MM.1S (cell line): ENCODE measurements around the gene SEC16B.

Experiments
- DNase-seq: peaks from one replicate; pipeline ENCODE4 v3.0.0-alpha.2; 2015
- H2AFZ ChIP-seq: fragments of 300-600 bp; sonication (generic); 2 replicates; pipeline ENCODE4 v1.6.0; 2016; ENCODE audit warnings: antibody characterized with exemption, low read length
- H3F3A ChIP-seq: fragments of 300-600 bp; sonication (generic); 2 replicates; pipeline ENCODE4 v1.6.1; 2016; ENCODE audit warnings: mild to moderate bottlenecking, antibody characterized with exemption, low read length, moderate library complexity, mixed read lengths; ENCODE audit not compliant: insufficient read depth
- H3K27ac ChIP-seq: fragments of 300-600 bp; sonication (generic); 2 replicates; pipeline ENCODE4 v1.5.1; 2016; ENCODE audit warnings: mild to moderate bottlenecking, low read length
- H3K27me3 ChIP-seq: fragments of 300-600 bp; sonication (generic); replicated peaks from 2 replicates; pipeline ENCODE4 v1.6.0; 2016; ENCODE audit warnings: low read length; ENCODE audit not compliant: insufficient read depth
- H3K36me3 ChIP-seq: fragments of 300-600 bp; sonication (generic); replicated peaks from 2 replicates; pipeline ENCODE4 v1.6.1; 2016; ENCODE audit warnings: mild to moderate bottlenecking, low read length, mixed read lengths; ENCODE audit not compliant: insufficient read depth
- H3K4me1 ChIP-seq: fragments of 300-600 bp; sonication (generic); 2 replicates; pipeline ENCODE4 v1.6.1; 2016; ENCODE audit warnings: low read length, mixed read lengths
- H3K4me2 ChIP-seq: fragments of 300-600 bp; sonication (generic); 2 replicates; pipeline ENCODE4 v1.6.0; 2016; ENCODE audit warnings: low read depth, low read length
- H3K4me3 ChIP-seq: fragments of 300-600 bp; sonication (generic); 2 replicates; pipeline ENCODE4 v1.5.1; 2016; ENCODE audit warnings: low read length, mixed read lengths
- H3K79me2 ChIP-seq: fragments of 300-600 bp; sonication (generic); 2 replicates; pipeline ENCODE4 v1.6.1; 2016; ENCODE audit warnings: mixed run types, low read length, mixed read lengths
- H3K9ac ChIP-seq: fragments of 300-600 bp; sonication (generic); 2 replicates; pipeline ENCODE4 v1.6.1; 2016; ENCODE audit warnings: low read length, mixed read lengths
- H3K9me2 ChIP-seq: fragments of 300-600 bp; sonication (generic); replicated peaks from 2 replicates; pipeline ENCODE4 v1.6.1; 2016; ENCODE audit warnings: mild to moderate bottlenecking, low read length, mixed read lengths; ENCODE audit not compliant: insufficient read depth
- H3K9me3 ChIP-seq: fragments of 300-600 bp; sonication (generic); replicated peaks from 2 replicates; pipeline ENCODE4 v1.6.1; 2016; ENCODE audit warnings: mild to moderate bottlenecking, low read length, mixed read lengths; ENCODE audit not compliant: insufficient read depth
- H4K20me1 ChIP-seq: fragments of 300-600 bp; sonication (generic); 2 replicates; pipeline ENCODE4 v1.6.1; 2016; ENCODE audit warnings: mild to moderate bottlenecking, low read length, moderate library complexity, mixed read lengths; ENCODE audit not compliant: insufficient read depth
- CTCF ChIP-seq: fragments of 300-600 bp; sonication (generic); IDR thresholded peaks from 2 replicates; pipeline ENCODE4 v1.5.1; 2016; ENCODE audit warnings: antibody characterized with exemption, low read length, mixed read lengths
- EZH2 ChIP-seq: fragments of 300-600 bp; sonication (generic); optimal IDR thresholded peaks from 2 replicates; pipeline ENCODE3; 2017; ENCODE audit warnings: low read depth, mild to moderate bottlenecking, antibody characterized with exemption, low read length, mixed read lengths
- EZH2phosphoT487 ChIP-seq: fragments of 300-600 bp; sonication (generic); IDR thresholded peaks from 2 replicates; pipeline ENCODE4 v1.6.1; 2018; ENCODE audit warnings: antibody characterized with exemption, low read length

The SEC16B gene

GRCh38 chr1:177984761-177985160, 14.9 kb upstream of the SEC16B start:
- Histone ChIP-seq H3K79me2 (no peaks in the 10 kb centered on the region), H3K27ac (no peak overlapping the region), H3K9ac (no peak overlapping the region), H3K4me2 (no peak overlapping the region), H3K4me1 (no peaks in the 10 kb centered on the region), H3K4me3 (no peak overlapping the region), H4K20me1 (no peaks in the 10 kb centered on the region), H3K27me3 (no peaks in the 10 kb centered on the region), H2AFZ (no peak overlapping the region), H3K9me2 (no peaks in the 10 kb centered on the region), H3K36me3 (no peaks in the 10 kb centered on the region), H3F3A (no peaks in the 10 kb centered on the region), H3K9me3 (no peaks in the 10 kb centered on the region)
- no peak for TF ChIP-seq EZH2
- TF ChIP-seq CTCF, result no peak
- TF ChIP-seq EZH2phosphoT487, result no peak
- DNase-seq, result no peak

- no peaks in the 10 kb centered on the region for H3K4me1 ChIP-seq
- H3K4me3 ChIP-seq, result no peak overlapping the region
Observed at GRCh38 chr1:177984136-177984525, 14.3 kb upstream of the SEC16B start.

GRCh38 chr1:177983482-177984135, 13.8 kb upstream of the SEC16B start:
- no peaks in the 10 kb centered on the region for H3K36me3 ChIP-seq
- no peaks in the 10 kb centered on the region for H3K4me1 ChIP-seq
- no peak overlapping the region for H3K4me3 ChIP-seq
- no peak for DNase-seq
- no peaks in the 10 kb centered on the region for H3K27me3 ChIP-seq
- no peak overlapping the region for H3K4me2 ChIP-seq
- TF ChIP-seq EZH2phosphoT487, result no peak
- TF ChIP-seq CTCF, result no peak
- no peak for TF ChIP-seq EZH2
- H3K9me2 ChIP-seq, result no peaks in the 10 kb centered on the region
- no peak overlapping the region for H3K27ac ChIP-seq
- no peaks in the 10 kb centered on the region for H4K20me1 ChIP-seq
- H2AFZ ChIP-seq, result no peak overlapping the region
- no peaks in the 10 kb centered on the region for H3K79me2 ChIP-seq
- no peaks in the 10 kb centered on the region for H3F3A ChIP-seq
- H3K9ac ChIP-seq, result no peak overlapping the region
- no peaks in the 10 kb centered on the region for H3K9me3 ChIP-seq

More at GRCh38 chr1:177984136-177984525, 14.3 kb upstream of the SEC16B start:
- Histone ChIP-seq H3K36me3 (no peaks in the 10 kb centered on the region), H3F3A (no peaks in the 10 kb centered on the region), H3K79me2 (no peaks in the 10 kb centered on the region), H2AFZ (no peak overlapping the region), H4K20me1 (no peaks in the 10 kb centered on the region), H3K27me3 (no peaks in the 10 kb centered on the region), H3K4me2 (no peak overlapping the region), H3K9me3 (no peaks in the 10 kb centered on the region), H3K9me2 (no peaks in the 10 kb centered on the region), H3K9ac (no peak overlapping the region), H3K27ac (no peak overlapping the region)
- TF ChIP-seq EZH2phosphoT487 (no peak), CTCF (no peak), EZH2 (no peak)
- no peak for DNase-seq
